HG02840 (cell line): ENCODE data around the gene NR2F1-AS1.
"Not testable (repeated sequence)": the region's sequence is repeated elsewhere in the genome, so short reads cannot be mapped to it uniquely, and the experiment has no call there.

Source experiments
- ATAC-seq: cut with Tn5 transposase; IDR thresholded peaks from one replicate; pipeline ENCODE4 v1.9.1; 2021; ENCODE audit warnings: mild to moderate bottlenecking, moderate library complexity, moderate number of reproducible peaks; ENCODE audit not compliant: unreplicated experiment, low FRiP score

NR2F1-AS1 gene

DNA sequence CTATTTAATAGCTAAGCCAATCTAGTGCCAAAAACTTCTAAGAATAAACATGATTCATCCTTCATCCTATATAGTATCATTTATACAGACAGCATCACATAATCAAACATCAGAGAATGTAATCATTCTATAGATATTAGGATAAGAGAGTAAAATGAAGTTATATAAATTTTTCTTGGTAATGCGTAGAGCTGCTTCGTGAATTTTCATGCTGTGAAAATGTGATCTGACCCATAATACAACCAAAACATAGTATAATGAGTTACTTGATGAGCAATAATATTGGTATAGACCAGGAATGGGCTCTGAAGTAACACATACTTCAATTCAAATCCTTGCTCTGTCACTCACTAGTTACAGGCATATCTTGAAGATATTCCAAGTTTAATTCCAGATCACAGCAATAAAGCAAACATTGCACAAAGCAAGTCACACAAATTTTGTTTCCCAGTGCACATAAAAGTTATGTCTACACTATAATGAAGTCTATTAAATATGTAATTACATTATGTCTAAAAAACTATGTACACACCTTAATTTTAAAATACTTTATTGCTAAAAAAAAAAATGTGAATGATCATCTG is 23.9 kb downstream of the NR2F1-AS1 start:
- no peak for ATAC-seq

- ATAC-seq = not testable (repeated sequence)
Observed at GRCh38 chr5:93549594-93549993, 31.4 kb downstream of the NR2F1-AS1 start.

DNA sequence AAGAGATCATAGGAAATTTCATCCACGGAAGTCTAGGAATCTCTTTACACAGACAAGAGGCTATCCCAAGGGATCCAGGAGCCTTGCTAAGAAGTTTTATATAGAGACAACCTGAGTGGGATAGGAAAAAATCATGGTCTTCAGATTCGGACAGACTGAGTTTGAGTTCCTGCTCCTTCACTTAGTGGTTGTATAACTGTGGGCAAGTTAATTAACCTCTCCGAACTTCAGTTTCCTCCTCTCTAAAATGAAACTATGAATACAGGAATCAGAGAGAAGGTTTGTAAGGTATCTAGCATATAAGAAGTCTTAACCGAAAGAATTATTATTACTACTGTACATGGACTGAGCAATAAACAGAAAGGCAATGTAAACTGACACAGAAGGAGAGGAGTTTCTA is 35.1 kb downstream of the NR2F1-AS1 start:
- ATAC-seq = no peak

DNA sequence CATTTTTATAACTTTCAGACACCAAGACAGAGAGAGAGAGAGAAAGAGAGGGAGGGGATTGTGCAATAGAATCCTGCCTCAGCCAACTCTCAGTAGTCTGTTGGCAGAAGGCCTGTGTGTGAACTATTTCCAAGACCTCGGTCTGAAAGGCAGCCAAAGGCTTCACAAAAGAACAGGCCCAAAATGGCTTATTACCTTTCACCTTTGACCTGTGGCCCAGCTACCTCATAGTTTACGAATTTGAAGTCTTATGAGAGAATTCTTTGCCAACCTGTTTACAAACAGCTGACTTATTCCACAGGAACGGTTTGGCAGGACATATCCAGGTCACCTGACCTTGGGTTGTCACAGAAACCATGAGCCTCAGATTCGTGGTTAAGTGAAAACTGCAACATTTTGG is 48.6 kb downstream of the NR2F1-AS1 start:
- no peak for ATAC-seq

- ATAC-seq = not testable (repeated sequence)
Observed at GRCh38 chr5:93521815-93522214, 59.2 kb downstream of the NR2F1-AS1 start.

DNA sequence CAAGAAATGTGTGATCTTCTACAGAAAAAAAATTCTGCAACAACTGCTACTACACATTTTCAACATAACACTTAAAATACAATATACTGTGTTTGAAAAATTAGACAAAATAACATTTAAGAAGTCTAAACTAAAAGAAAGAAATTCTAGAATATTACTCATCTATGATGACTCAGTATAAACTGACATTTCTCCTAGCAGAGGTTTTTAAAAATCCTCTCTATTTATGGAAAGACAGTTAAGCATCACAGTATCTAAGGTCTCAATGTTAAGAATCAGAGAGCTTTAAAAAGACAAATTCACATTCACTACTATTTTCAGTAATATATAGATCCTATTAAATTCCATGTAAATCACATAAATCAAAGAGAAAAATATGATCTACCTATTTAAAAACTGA is 61.3 kb downstream of the NR2F1-AS1 start:
- no peak for ATAC-seq

GRCh38 chr5:93517828-93518227 is 63.2 kb downstream of the NR2F1-AS1 start:
- ATAC-seq = no peak

DNA sequence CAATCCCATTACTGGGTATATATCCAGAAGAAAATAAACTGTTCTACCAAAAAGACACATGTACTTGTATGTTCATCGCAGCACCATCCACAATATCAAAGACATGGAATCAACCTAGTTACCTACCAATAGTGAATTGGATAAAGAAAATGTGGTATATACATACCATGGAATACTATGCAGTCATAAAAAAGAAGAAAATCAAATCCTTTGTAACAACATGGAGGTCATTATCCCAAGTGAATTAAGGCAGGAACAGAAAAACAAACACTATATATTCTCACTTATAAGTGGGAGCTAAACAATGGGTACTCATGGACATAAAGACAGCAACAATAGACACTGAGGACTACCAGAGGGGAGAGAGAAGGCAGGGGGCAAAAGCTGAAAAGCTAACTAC is 67.7 kb downstream of the NR2F1-AS1 start:
- no peak for ATAC-seq

DNA sequence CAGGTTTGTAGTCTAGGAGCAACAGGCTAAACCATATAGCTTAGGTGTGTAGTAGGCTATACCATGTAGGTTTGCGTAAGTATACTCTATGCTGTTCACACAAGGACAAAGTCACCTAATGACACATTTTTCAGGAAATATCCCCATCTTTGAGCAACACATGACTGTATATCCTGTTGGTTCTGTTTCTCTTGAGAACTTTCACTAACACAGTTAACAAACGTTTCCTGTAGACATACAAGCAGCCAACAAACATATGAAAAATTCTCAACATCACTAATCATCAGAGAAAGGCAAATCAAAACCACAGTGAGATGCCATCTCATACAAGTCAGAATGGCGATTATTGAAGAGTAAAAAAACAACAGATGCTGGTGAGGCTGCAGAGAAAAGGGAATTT is 68.2 kb downstream of the NR2F1-AS1 start:
- no peak for ATAC-seq

DNA sequence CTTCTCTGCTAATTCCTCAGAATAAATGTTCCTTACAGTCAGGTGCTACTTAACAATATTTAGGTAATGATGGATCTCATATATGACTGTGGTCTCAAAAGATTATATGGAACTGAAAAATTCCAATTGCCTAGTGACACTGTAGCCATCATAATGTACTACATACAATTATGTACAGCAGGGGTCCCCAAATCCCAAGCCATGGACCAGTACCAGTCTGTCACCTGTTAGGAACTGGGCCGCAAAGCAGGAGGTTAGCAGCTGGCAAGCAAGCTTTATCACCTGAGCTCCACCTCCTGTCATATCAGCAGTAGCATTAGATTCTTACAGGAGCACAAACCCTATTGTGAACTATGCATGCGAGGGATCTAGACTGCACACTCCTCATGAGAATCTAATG is 69.6 kb downstream of the NR2F1-AS1 start:
- no peak for ATAC-seq

DNA sequence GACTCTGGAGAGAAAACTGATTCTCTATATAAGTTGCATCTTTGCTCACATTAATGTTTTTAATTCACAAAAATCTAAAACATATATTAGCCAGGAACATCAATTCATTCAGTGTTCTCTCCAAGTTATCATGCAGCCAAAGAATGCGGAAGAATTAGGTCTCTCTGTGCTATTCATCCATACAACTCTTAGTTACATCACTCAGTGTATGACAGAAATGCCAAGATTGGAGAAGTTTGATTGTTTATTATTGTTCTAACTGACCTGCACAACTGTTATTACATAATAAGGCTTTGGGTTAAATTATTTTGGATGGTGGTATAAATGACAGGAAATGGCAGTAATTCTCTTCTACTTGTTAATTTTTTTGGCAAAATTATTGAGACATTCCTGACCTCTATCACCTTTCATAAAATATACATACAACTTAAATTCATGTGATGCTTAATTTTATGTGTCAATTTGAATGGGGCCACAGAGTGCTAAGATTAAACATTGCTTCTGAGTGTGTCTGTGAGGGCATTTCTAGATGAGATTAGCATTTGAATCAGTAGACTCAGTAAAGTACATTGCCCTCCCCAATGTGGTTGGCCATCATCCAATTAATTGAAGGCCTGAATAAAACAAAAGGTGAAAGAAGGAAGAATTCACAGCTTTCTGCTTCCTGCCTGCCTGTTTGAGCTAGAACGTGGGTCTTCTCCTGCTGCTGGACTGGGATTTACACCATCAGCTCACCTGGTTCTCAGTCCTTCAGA is 70.2 kb downstream of the NR2F1-AS1 start:
- no peak for ATAC-seq

DNA sequence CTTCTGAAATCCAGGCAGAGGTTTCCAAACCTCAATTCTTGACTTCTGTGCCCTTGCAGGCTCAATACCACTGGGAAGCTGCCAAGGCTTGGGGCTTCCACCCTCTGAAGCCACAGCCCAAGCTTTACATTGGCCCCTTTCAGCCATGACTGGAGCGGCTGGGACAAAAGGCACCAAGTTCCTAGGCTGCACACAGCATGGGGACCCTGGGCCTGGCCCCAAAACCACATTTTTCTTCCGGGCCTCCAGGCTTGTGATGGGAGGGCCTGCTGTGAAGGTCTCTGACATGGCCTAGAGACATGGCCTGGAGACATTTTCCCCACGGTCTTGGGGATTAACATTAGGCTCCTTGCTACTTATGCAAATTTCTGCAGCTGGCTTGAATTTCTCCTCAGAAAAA is 75.5 kb downstream of the NR2F1-AS1 start:
- not testable (repeated sequence) for ATAC-seq

DNA sequence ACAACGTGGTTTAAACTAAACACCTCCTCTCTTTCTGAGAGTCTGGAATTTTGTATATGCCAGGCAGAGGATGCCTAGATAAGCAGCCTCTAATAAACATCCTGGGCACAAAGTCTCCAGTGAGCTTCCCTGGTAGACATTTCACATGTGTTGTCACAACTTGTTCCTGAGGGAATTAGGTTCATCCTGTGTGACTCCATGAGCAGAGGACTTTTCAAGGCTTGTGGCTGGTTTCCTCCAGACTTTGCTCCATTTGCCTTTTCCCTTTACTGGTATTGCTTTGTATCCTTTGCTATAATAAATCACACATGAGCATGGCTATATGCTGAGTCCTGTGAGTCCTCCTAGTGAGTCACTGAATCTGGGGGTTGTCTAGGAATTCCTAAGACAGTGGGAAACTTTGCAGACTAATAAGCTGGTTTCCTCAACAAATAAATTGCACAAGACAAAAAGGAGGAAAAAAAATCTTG is 77.4 kb downstream of the NR2F1-AS1 start:
- ATAC-seq = no peak

GRCh38 chr5:93497096-93497495 is 83.9 kb downstream of the NR2F1-AS1 start:
- ATAC-seq = no peak

DNA sequence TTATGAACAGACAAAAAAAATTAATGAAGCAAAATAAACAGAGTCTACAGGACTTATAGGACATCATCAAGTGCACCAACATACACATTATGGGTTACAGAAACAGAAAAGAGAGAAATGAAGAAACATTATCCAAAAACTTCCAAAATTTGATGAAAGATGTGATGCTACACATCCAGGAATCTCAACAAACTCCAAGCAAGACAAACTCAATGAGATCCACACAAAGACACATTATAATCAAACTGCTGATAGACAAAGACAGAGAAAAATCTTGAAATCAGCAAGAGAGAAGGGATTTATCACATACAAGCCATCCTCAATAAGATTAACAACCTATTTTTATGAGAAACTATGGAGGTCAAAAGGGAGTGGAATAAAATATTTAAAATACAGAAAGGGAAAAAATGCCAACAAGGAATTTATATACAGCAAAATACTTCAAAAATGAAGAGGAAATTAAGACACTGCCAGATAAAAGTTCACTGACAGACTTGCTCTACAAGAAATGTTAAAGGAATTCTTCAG is 101.0 kb downstream of the NR2F1-AS1 start:
- ATAC-seq = no peak

DNA sequence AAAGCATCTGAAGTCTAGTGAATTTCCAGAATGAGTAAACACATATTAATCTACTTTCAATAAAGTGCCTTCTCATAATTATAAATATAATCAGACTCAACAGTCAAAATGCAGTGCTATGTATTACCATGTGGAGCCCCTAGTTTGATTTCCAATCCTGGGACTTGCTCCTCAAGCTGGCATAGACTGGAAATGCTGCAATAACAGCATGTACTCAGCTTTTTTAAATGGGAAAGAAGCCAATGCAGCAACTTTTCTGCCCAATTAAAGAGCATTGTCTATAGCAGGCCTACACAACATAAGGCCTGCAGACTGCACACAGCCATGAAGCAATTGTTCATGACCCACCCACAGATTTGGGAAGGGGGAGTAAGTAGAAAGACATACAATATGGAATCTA is 103.2 kb downstream of the NR2F1-AS1 start:
- no peak for ATAC-seq

- ATAC-seq = no peak
Observed at GRCh38 chr5:93476251-93476742, 104.7 kb downstream of the NR2F1-AS1 start.

GRCh38 chr5:93462916-93463315 is 118.1 kb downstream of the NR2F1-AS1 start:
- no peak for ATAC-seq

DNA sequence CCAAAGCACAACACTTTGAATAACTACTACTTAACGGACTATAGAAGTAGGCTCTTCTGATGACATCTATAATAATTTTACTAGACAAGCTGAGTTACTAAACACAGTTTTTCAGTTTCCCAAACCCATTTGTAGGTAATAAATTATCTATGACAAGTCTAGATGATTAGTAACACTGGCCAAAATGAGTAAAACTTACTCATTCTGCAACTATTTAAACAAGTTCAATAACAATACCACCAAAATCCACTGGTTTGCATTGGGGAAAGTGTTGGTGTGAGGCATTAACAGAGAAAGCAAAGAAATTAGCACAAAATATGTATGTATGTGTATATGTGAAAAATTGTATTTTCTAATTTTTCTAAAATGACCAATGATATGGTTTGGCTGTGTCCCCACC is 119.3 kb downstream of the NR2F1-AS1 start:
- no peak for ATAC-seq

- no peak for ATAC-seq
Observed at GRCh38 chr5:93460286-93460685, 120.7 kb downstream of the NR2F1-AS1 start.

DNA sequence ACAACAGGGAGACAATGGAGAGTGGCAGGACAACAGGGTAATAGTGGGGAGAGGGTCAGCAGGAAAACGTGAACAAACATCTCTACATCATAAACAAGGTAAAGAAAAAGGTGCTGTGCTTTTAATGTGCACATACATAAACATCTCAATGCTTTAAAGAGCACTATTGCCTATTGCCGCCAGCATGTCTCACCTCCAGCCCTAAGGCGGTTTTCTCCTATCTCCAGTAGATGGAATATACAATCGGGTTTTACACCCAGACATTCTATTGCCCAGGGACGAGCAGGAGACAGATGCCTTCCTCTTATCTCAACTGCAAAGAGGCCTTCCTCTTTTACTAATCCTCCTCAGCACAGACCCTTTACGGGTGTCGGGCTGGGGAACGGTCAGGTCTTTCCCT is 124.2 kb downstream of the NR2F1-AS1 start:
- not testable (repeated sequence) for ATAC-seq

DNA sequence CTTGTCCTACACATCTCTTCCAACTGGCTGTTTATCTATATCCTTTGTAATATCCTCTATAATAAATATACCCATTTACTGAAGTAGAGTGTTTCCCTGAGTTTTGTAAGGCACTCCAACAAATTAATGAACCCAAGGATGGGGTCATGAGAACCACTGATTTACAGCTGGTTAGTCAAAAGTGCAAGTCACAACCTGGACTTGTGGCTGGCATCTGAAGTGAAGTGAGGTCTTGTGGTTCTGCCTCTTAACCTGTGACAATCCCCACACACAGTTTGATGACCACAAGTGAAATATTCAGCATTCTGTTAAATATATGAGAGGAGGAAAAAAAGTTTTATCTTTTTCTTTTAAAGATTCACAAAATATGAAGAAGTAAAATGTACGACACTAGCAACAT is 126.1 kb downstream of the NR2F1-AS1 start:
- no peak for ATAC-seq
